A673 (cell line): ENCODE results near the gene NXT1.
A peak's percentile ranks its signal among the peaks of the same experiment; 100 is the strongest.

Source experiments
- CTCF ChIP-seq: fragments of 300-800, 200-600 bp; sonication (generic); conservative IDR thresholded peaks from 2 replicates; pipeline ENCODE4 v1.5.1; 2017; ENCODE audit warnings: low read depth, mild to moderate bottlenecking, antibody characterized with exemption, low read length, moderate library complexity, mixed read lengths
- EZH2 ChIP-seq: fragments of 200-600 bp; sonication (generic); IDR thresholded peaks from 2 replicates; pipeline ENCODE4 v1.6.1; 2017; ENCODE audit warnings: borderline replicate concordance, low read depth, mild to moderate bottlenecking, mixed read lengths, antibody characterized with exemption, low read length; ENCODE audit not compliant: poor library complexity, severe bottlenecking

DNA sequence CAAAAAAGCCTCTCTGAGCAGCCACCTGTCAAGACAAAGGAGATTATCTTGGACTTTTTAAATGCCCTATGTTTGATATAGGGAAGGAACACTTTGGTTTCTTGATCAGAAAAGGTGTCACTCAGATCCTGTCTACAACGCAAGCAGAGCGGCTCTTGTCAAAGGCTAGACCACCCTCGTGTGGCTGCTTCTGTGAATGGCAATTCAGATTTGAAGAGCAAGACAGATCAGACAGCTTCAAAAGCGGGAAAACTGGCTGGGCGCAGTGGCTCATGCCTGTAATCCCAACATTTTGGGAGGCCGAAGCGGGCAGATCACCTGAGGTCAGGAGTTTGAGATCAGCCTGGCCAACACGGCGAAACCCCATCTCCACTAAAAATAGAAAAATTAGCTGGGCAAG is 10.1 kb upstream of the NXT1 start:
- TF ChIP-seq CTCF (peak; percentile 71), EZH2 (no peak)
